Gastroesophageal sphincter (tissue), 4 donors: Measurements from ENCODE around the gene ADD1. TPM values are rescaled to one million over a fixed set of nuclear protein-coding genes. Genes with fewer than 3 reads are reported as not detected.

Experiments
- ATAC-seq: fragments of 150-250 bp; one replicate; pipeline ENCODE4 v1.9.1; 2016; ENCODE audit warnings: mild to moderate bottlenecking, moderate library complexity
- H3K27ac ChIP-seq, 4 donors: fragments of 200-600 bp; sonication (generic) in 3 of 4; 1 replicate in 3 of 4; 2 replicates in 1 of 4; pipeline ENCODE4 v1.5.1; 2016 to 2019
- H3K27me3 ChIP-seq: fragments of 200-600 bp; sonication (generic); one replicate; pipeline ENCODE4 v1.5.1; 2019
- H3K36me3 ChIP-seq, 2 donors: fragments of 200-600 bp; sonication (generic); one replicate each; pipeline ENCODE4 v1.5.1; 2019; ENCODE audit warnings: control low read depth in 1 of 2
- H3K4me1 ChIP-seq, 3 donors: fragments of 200-600 bp; sonication (generic); 1 replicate in 2 of 3; 2 replicates in 1 of 3; pipeline ENCODE4 v1.5.1; 2016 to 2019; ENCODE audit warnings: control low read depth in 2 of 3
- H3K4me3 ChIP-seq, 2 donors: fragments of 200-600 bp; sonication (generic); one replicate each; pipeline ENCODE4 v1.5.1; 2019; ENCODE audit warnings: mild to moderate bottlenecking in 1 of 2, moderate library complexity in 1 of 2
- H3K9me3 ChIP-seq, 3 donors: fragments of 200-600 bp; sonication (generic); one replicate each; pipeline ENCODE4 v1.5.1; 2017 to 2019; ENCODE audit warnings: control low read depth in 2 of 3
- EP300 ChIP-seq: sonication (generic); formaldehyde crosslinking; IDR thresholded peaks from one replicate; pipeline ENCODE4 v1.6.1; 2017; ENCODE audit warnings: antibody characterized with exemption, mild to moderate bottlenecking
- POLR2A ChIP-seq, 2 donors: fragments of 450-650 bp; IDR thresholded peaks; one replicate each; pipeline ENCODE4 v1.6.1; 2017; ENCODE audit warnings: antibody characterized with exemption in 2 of 2, mild to moderate bottlenecking in 2 of 2, moderate library complexity in 1 of 2
- POLR2AphosphoS5 ChIP-seq: sonication (generic); formaldehyde crosslinking; IDR thresholded peaks from one replicate; pipeline ENCODE4 v1.6.1; 2017; ENCODE audit warnings: antibody characterized with exemption
- WGBS, 2 donors: methylation state at CpG; one replicate each; pipeline ENCODE4 v1.1.5; 2018; ENCODE audit warnings: low coverage in 1 of 2; 5-methylcytosine and 5-hydroxymethylcytosine counted together
- total RNA-seq, 4 donors: library from RNA; depleted of rRNA; stranded (reverse); fragments of >200 nt; gene quantifications; one replicate each; pipeline ENCODE4 v1.1.0, GENCODE V29; 2016
- TF ChIP-seq, protein P1 (sequence below), 4 experiments: fragments of 200-600 bp in 2 of 4; fragments of 450-650 bp in 2 of 4; sonication (generic) in 1 of 4; IDR thresholded peaks; one replicate each; pipeline ENCODE4 v1.5.1; 2017 to 2019; ENCODE audit warnings: antibody characterized with exemption in 4 of 4, mild to moderate bottlenecking in 2 of 4, moderate library complexity in 2 of 4

Gene ADD1
- total RNA-seq, 4 donors from 2014 or later = 230 to 384 (median 297) TPM

DNA sequence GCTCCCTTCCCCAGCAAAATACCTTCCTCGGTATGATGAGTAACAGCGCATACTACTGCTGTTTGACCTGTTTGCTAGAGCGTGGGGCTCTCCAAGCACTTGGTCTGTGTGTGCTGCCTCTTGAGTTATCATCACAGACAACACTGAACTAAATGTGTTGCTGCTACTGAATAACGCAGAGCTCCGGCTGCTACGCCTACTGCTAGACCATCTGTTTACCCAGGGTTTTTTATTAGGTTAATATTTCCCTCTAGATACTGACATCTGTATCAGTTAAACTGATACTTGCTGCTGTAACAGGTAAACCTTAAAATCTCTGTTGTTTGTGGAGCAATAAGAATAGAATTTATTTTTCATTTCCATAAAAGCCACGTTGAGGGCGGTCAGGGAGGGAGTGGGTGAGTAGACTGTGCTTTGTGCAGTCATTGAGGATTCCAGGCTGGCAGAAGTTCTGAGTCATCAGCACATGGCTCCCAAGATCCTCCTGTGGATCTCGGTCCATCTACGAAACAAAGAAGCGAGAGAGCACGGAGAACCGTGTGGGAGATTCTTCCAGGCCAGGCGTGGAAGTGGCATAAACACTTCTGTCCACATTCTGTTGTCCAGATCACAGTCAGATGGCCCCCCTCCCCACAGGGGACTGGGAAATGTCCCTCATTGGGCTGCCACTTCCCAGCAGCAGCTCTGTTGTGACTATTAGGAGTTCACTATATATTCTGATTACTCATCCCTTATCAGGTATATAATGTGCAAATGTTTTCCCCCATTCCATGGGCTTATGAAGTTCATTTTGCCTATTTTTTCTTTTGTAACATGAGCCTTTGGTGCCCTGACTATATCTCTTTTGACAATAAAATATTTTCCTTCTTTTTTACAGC lies 133.8 kb downstream of the ADD1 start:
- TF ChIP-seq, protein P1, sequence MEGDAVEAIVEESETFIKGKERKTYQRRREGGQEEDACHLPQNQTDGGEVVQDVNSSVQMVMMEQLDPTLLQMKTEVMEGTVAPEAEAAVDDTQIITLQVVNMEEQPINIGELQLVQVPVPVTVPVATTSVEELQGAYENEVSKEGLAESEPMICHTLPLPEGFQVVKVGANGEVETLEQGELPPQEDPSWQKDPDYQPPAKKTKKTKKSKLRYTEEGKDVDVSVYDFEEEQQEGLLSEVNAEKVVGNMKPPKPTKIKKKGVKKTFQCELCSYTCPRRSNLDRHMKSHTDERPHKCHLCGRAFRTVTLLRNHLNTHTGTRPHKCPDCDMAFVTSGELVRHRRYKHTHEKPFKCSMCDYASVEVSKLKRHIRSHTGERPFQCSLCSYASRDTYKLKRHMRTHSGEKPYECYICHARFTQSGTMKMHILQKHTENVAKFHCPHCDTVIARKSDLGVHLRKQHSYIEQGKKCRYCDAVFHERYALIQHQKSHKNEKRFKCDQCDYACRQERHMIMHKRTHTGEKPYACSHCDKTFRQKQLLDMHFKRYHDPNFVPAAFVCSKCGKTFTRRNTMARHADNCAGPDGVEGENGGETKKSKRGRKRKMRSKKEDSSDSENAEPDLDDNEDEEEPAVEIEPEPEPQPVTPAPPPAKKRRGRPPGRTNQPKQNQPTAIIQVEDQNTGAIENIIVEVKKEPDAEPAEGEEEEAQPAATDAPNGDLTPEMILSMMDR (IDR thresholded peaks at IDR 0.05) = no peak
- TF ChIP-seq POLR2A (IDR thresholded peaks at IDR 0.05) (no peak), POLR2AphosphoS5 (no peak), EP300 (no peak)
- 71 to 78% methylated on average over 9 to 13 of the region's 14 CpGs for WGBS, 2 donors
- Histone ChIP-seq H3K27ac (peak overlapping the region in 1 of 4 donors; percentile 26), H3K4me1 (peaks cover 0 to 3% (median 0%) of the 10 kb centered on the region in 3 donors), H3K36me3 (no peaks in the 10 kb centered on the region), H3K4me3 (no peak overlapping the region), H3K9me3 (peaks cover 0 to 7% (median 0%) of the 10 kb centered on the region in 3 donors), H3K27me3 (no peaks in the 10 kb centered on the region)
- no peak for ATAC-seq

Other genes with a start within 250 kb of the ADD1 start
- gene TNIP2, start 87.5 kb upstream of the ADD1 start, total RNA-seq = 10 to 100 TPM; 54.8 to 74.0 (median 70.4) TPM
- 10 to 100 TPM; 26.8 to 36.4 (median 29.3) TPM for gene SH3BP2, start 50.8 kb upstream of the ADD1 start, total RNA-seq
- gene NOP14, start 119.6 kb downstream of the ADD1 start, total RNA-seq = 10 to 100 TPM; 17.6 to 25.2 (median 20.4) TPM
- gene GRK4, start 119.7 kb downstream of the ADD1 start, total RNA-seq = 1 to 10 TPM; 4.2 to 9.5 (median 6.2) TPM
- gene HTT-AS, start 230.7 kb downstream of the ADD1 start, total RNA-seq = not detected
- 10 to 100 TPM; 31.1 to 48.6 (median 43.0) TPM for gene HTT, start 230.8 kb downstream of the ADD1 start, total RNA-seq